BE2C (cell line): ENCODE measurements around the gene APLF.

Experiments
- DNase-seq: peaks from one replicate; pipeline ENCODE4 v3.0.0-alpha.2; 2020
- H3K27me3 ChIP-seq: fragments of 250-450 bp; sonication (Bioruptor Pico); 2 replicates; pipeline ENCODE4 v1.5.1; 2020; ENCODE audit warnings: mild to moderate bottlenecking
- H3K36me3 ChIP-seq: fragments of 250-450 bp; sonication (Bioruptor Pico); 2 replicates; pipeline ENCODE4 v1.5.1; 2020; ENCODE audit warnings: mild to moderate bottlenecking
- H3K4me1 ChIP-seq: fragments of 250-450 bp; sonication (Bioruptor Pico); 2 replicates; pipeline ENCODE4 v1.5.1; 2020
- H3K4me3 ChIP-seq: 2 replicates; pipeline ENCODE4 v1.5.1; 2011; ENCODE audit warnings: low read depth, low read length
- H3K9me3 ChIP-seq: fragments of 250-450 bp; sonication (Bioruptor Pico); 2 replicates; pipeline ENCODE4 v1.5.1; 2020
- CTCF ChIP-seq: IDR thresholded peaks from 2 replicates; pipeline ENCODE4 v1.5.1; 2012; ENCODE audit warnings: mild to moderate bottlenecking, low read depth, low read length

APLF gene

GRCh38 chr2:68456198-68456597 lies 11.2 kb upstream of the APLF start:
- no peaks in the 10 kb centered on the region for H3K9me3 ChIP-seq

GRCh38 chr2:68458981-68459380 lies 8.4 kb upstream of the APLF start:
- TF ChIP-seq CTCF = no peak
- no peaks in the 10 kb centered on the region for H3K4me1 ChIP-seq
- H3K4me3 ChIP-seq = no peak overlapping the region
- no peaks in the 10 kb centered on the region for H3K36me3 ChIP-seq
- no peak for DNase-seq
- no peaks in the 10 kb centered on the region for H3K9me3 ChIP-seq
- no peaks in the 10 kb centered on the region for H3K27me3 ChIP-seq

More at GRCh38 chr2:68456198-68456597, 11.2 kb upstream of the APLF start:
- no peak for TF ChIP-seq CTCF
- no peaks in the 10 kb centered on the region for H3K36me3 ChIP-seq
- no peaks in the 10 kb centered on the region for H3K27me3 ChIP-seq
- H3K4me3 ChIP-seq = no peak overlapping the region
- no peaks in the 10 kb centered on the region for H3K4me1 ChIP-seq
- no peak for DNase-seq

- Histone ChIP-seq H3K4me3 (no peak overlapping the region), H3K27me3 (no peaks in the 10 kb centered on the region), H3K36me3 (no peaks in the 10 kb centered on the region), H3K9me3 (no peaks in the 10 kb centered on the region), H3K4me1 (no peaks in the 10 kb centered on the region)
- DNase-seq = no peak
- peak; percentile 58 for TF ChIP-seq CTCF
These were observed 4.0 kb upstream of the APLF start for GRCh38 chr2:68463287-68463877.

GRCh38 chr2:68464651-68465050 lies 2.7 kb upstream of the APLF start:
- no peak for DNase-seq
- no peak for TF ChIP-seq CTCF

GRCh38 chr2:68465081-68465916 lies 2.1 kb upstream of the APLF start:
- Histone ChIP-seq H3K36me3 (no peaks in the 10 kb centered on the region), H3K27me3 (no peaks in the 10 kb centered on the region), H3K4me1 (no peaks in the 10 kb centered on the region), H3K4me3 (no peak overlapping the region), H3K9me3 (no peaks in the 10 kb centered on the region)
- DNase-seq = no peak
- TF ChIP-seq CTCF = no peak

More at GRCh38 chr2:68464651-68465050, 2.7 kb upstream of the APLF start:
- Histone ChIP-seq H3K4me1 (no peaks in the 10 kb centered on the region), H3K4me3 (no peak overlapping the region), H3K9me3 (no peaks in the 10 kb centered on the region), H3K36me3 (no peaks in the 10 kb centered on the region), H3K27me3 (no peaks in the 10 kb centered on the region)

GRCh38 chr2:68466361-68466777 lies 1.0 kb upstream of the APLF start:
- Histone ChIP-seq H3K36me3 (no peaks in the 10 kb centered on the region), H3K4me1 (no peaks in the 10 kb centered on the region), H3K27me3 (no peaks in the 10 kb centered on the region), H3K4me3 (peak overlapping the region; percentile 69), H3K9me3 (no peaks in the 10 kb centered on the region)
- TF ChIP-seq CTCF = 0 out of 2 replicates have a peak, but pooled peaks have one; percentile 3
- DNase-seq = no peak
